ENCODE measurements around the gene PANX2.

DNA sequence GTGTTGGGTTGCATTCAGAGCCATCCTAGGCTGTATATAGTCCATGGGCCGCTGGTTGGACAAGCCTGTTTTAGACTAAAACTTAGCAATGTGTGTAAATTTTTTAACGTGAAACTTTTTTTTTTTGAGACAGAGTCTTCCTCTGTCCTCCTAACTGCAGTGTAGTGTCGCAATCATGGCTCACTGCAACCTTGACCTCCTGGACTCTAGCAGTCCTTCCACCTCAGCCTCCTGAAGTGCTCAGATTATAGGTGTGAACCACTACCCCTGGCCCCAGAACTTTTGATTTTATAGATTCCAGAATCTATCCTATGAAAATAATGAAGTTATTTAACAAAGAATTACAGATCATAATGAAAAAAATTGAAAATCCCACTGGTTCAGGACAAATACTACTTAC lies 29.9 kb upstream of the PANX2 start:
- TF ChIP-seq, protein P1, sequence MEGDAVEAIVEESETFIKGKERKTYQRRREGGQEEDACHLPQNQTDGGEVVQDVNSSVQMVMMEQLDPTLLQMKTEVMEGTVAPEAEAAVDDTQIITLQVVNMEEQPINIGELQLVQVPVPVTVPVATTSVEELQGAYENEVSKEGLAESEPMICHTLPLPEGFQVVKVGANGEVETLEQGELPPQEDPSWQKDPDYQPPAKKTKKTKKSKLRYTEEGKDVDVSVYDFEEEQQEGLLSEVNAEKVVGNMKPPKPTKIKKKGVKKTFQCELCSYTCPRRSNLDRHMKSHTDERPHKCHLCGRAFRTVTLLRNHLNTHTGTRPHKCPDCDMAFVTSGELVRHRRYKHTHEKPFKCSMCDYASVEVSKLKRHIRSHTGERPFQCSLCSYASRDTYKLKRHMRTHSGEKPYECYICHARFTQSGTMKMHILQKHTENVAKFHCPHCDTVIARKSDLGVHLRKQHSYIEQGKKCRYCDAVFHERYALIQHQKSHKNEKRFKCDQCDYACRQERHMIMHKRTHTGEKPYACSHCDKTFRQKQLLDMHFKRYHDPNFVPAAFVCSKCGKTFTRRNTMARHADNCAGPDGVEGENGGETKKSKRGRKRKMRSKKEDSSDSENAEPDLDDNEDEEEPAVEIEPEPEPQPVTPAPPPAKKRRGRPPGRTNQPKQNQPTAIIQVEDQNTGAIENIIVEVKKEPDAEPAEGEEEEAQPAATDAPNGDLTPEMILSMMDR (IDR thresholded peaks at IDR 0.05; ENCODE audit: low read length): no peak
- no peak for TF ChIP-seq EZH2phosphoT487 (IDR thresholded peaks at IDR 0.05; ENCODE audit: low read length)
- no peak for TF ChIP-seq EZH2 (optimal IDR thresholded peaks at IDR 0.05; ENCODE audit: low read depth, low read length)

All from MM.1S (cell line).